Neural progenitor cell (in vitro differentiated cells): ENCODE results near the gene CERS6.

Source experiments
- CTCF ChIP-seq: fragments of 200-600 bp; sonication (generic); IDR thresholded peaks from 2 replicates; pipeline ENCODE4 v1.5.1; 2017; ENCODE audit warnings: antibody characterized with exemption, mild to moderate bottlenecking
- EZH2phosphoT487 ChIP-seq: fragments of 200-600 bp; sonication (generic); IDR thresholded peaks from 2 replicates; pipeline ENCODE4 v1.6.1; 2017; ENCODE audit warnings: antibody characterized with exemption

GRCh38 chr2:168810235-168810634 lies 354.2 kb downstream of the CERS6 start:
- no peak for TF ChIP-seq EZH2phosphoT487
- no peak for TF ChIP-seq CTCF
